ENCODE results near the gene CDAN1. TPM values are rescaled to one million over a fixed set of nuclear protein-coding genes. Genes with fewer than 3 reads are reported as not detected.

CDAN1 gene
- total RNA-seq, 2 donors from 2014 or later, result 11.0 to 31.6 TPM

DNA sequence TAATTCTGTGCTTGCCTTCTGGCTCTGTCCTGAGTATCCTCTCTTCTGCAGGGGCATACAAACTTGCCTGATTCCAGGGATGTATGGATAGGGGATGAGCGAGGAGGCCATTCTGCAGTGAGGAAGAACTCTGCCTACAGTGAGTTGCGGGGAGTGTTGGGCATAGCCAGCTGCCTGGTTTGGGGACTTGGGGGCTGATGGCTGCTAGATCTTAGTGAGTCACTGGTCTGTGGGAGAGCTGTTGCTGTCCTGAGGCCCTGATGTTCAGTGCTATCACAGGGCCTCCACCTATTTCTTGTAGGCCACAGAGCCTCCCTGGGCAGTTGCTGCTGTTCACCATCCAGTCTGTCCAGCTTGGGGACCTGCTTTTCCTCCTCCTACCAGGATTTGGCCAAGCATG lies 20.3 kb downstream of the CDAN1 start:
- intact Hi-C loops (cut with DNase I), result no loop called here
- TF ChIP-seq CTCF (IDR thresholded peaks at IDR 0.05), result no peak
- Histone ChIP-seq H3K4me3 (no peak overlapping the region), H3K4me1 (no peaks in the 10 kb centered on the region), H3K9ac (ENCODE audit: low read depth in 2 of 2, low read length in 2 of 2) (no peak overlapping the region), H3K27ac (no peak overlapping the region), H3K36me3 (no peaks in the 10 kb centered on the region), H3K27me3 (no peaks in the 10 kb centered on the region), H3K9me3 (no peaks in the 10 kb centered on the region)
- DNase-seq, result no peak

- no peaks in the 10 kb centered on the region for H3K4me1 ChIP-seq
- no peaks in the 10 kb centered on the region for H3K36me3 ChIP-seq
- H3K9me3 ChIP-seq, result no peaks in the 10 kb centered on the region
- H3K4me3 ChIP-seq, result no peak overlapping the region
- no peak for TF ChIP-seq CTCF (IDR thresholded peaks at IDR 0.05)
- H3K27ac ChIP-seq, result no peak overlapping the region
- DNase-seq, result no peak
- H3K27me3 ChIP-seq, result no peaks in the 10 kb centered on the region
- no peak overlapping the region for H3K9ac ChIP-seq (ENCODE audit: low read depth in 2 of 2, low read length in 2 of 2)
- intact Hi-C loops (cut with DNase I), result no loop called here
Observed at GRCh38 chr15:42716125-42716524, 20.8 kb downstream of the CDAN1 start.

- H3K4me1 ChIP-seq, result no peaks in the 10 kb centered on the region
- no peak for TF ChIP-seq CTCF (IDR thresholded peaks at IDR 0.05)
- no peak overlapping the region for H3K4me3 ChIP-seq
- intact Hi-C loops (cut with DNase I), result no loop called here
- H3K36me3 ChIP-seq, result no peaks in the 10 kb centered on the region
- H3K9me3 ChIP-seq, result no peaks in the 10 kb centered on the region
- H3K27me3 ChIP-seq, result no peaks in the 10 kb centered on the region
- DNase-seq, result no peak
- H3K9ac ChIP-seq (ENCODE audit: low read depth in 2 of 2, low read length in 2 of 2), result no peak overlapping the region
- no peak overlapping the region for H3K27ac ChIP-seq
Observed at GRCh38 chr15:42712584-42712983, 24.3 kb downstream of the CDAN1 start.

DNA sequence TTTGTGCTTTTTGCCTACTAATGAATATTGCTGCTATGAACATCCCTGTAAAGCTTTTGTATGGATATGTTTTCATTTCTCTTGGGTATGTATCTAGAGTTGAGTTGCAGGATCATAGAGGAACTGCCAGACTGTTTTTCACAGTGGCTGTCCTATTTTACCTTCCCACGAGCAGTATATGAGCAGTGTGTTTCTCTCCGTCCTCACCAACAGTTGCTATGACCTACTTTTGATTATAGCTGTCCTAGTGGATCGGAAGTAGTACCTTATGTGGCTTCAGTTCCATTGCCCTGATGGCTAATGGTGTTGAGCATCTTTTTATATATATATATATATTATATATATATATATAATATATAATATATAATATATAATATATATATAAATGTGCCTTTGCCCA lies 25.2 kb downstream of the CDAN1 start:
- Histone ChIP-seq H3K4me1 (no peaks in the 10 kb centered on the region), H3K27ac (no peak overlapping the region), H3K9me3 (no peaks in the 10 kb centered on the region), H3K9ac (ENCODE audit: low read depth in 2 of 2, low read length in 2 of 2) (no peak overlapping the region), H3K36me3 (no peaks in the 10 kb centered on the region), H3K27me3 (no peaks in the 10 kb centered on the region), H3K4me3 (no peak overlapping the region)
- no peak for DNase-seq
- TF ChIP-seq CTCF (IDR thresholded peaks at IDR 0.05), result no peak
- intact Hi-C loops (cut with DNase I), result no loop called here

DNA sequence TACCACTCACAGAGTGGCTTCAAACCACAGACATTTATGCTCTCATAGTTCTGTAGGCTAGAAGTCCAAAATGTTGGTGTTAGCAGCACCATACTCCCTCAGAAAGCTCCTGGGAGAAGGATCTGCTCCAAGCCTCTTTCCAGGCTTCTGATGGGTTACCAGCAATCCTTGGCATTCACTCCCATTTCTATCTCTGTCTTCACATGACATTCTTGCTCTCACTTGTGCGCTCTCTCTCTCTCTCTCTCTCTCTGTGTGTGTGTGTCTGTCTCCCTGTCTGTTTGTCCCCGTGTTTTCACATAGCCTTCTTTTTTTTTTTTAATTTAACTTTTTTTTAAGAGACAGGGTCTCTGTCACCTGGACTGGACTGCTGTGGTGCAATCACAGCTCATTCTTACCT lies 26.3 kb downstream of the CDAN1 start:
- no peak for TF ChIP-seq CTCF (IDR thresholded peaks at IDR 0.05)
- Histone ChIP-seq H3K36me3 (no peaks in the 10 kb centered on the region), H3K27ac (no peak overlapping the region), H3K4me1 (no peaks in the 10 kb centered on the region), H3K4me3 (no peak overlapping the region), H3K9ac (ENCODE audit: low read depth in 2 of 2, low read length in 2 of 2) (no peak overlapping the region), H3K27me3 (no peaks in the 10 kb centered on the region), H3K9me3 (no peaks in the 10 kb centered on the region)
- intact Hi-C loops (cut with DNase I), result no loop called here
- DNase-seq, result no peak
